GM21515 (cell line): ENCODE data around the gene TENM3.

Experiments used
- ATAC-seq: cut with Tn5 transposase; IDR thresholded peaks from one replicate; pipeline ENCODE4 v1.9.1; 2021; ENCODE audit not compliant: unreplicated experiment

TENM3 gene

DNA sequence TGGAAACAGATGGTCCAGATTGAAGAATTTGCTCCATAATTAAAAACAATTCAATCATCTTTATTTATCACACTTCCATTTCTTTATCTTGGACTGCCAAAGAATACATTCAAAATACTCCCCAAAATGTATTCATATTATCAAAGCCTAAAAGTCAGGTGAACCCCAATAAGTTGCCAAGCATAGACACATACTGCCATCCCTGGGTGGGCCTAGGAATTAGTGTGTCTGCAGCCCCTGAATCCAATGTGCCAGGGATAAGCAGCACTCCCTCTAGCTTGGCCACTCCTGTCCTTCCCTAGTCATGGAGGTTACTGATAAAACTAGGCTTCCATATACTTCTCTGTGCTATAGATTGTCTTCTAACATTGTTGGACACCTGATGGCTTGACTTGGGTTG lies 199.9 kb downstream of the TENM3 start:
- ATAC-seq: no peak

GRCh38 chr4:182447767-182448280 lies 204.6 kb downstream of the TENM3 start:
- no peak for ATAC-seq

GRCh38 chr4:182448281-182449151 lies 205.3 kb downstream of the TENM3 start:
- ATAC-seq: peak; percentile 81

- ATAC-seq: no peak
These were observed 206.2 kb downstream of the TENM3 start for GRCh38 chr4:182449186-182449929.

DNA sequence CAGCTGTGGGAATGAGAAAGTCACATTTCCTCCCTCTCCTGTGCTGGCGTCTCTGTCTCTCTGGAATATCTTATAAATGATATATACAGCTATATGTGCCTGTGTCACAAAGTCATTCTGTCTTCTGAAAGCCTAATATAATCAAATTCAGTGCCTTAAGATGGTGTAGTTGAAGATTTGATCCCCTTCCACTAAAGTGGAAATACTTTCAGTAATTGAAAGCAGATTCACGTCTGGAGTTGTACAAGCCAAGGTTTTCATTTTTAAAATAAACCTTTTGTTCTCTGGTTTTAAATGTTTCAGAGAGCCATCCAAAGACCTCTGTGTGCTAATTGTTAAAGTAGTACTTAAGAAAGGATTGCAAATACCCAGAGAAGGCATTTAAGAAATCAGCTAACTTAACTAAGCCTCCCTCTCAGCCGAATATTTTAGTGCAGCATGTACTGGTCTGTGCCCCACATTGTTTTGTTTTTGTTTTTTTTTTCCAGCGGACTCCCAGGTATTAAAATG lies 206.8 kb downstream of the TENM3 start:
- no peak for ATAC-seq

DNA sequence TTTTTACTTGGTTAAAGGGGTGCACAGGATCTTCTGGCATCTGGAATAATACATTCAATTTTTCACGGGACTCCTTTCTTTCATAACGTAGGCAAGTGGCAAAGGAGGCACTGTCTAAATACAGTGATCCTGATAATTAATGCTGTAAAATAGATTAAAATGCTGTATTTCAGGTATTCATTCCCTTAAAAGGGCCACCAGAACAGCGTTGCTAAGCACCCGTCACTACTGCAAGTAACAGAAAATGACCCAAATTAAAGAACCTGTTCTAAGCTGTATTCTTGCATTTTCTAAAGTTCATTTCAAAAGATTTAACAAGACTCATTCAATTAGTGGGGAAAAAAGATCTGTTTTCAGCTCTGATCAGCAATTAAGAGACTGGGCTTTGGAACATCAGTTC lies 208.2 kb downstream of the TENM3 start:
- ATAC-seq: no peak

DNA sequence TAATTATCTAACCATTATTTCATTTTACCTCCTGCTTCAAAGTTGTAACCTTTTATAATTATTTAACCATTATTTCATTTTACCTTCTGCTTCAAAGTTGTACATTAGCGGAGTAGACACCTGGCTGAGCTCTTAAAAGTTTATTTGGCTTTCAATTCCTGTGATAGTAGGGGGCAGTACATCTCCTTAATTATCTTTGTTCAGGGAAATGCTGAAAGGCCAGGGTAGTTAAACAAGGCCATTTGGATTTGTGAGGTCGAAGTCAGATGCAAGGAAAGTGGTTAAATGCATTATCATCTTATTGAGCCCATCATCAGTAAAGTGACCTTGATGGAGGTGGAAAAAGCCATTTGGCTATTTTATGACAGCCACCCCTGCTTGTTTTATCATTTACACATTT lies 210.6 kb downstream of the TENM3 start:
- no peak for ATAC-seq

- no peak for ATAC-seq
These were observed 211.3 kb downstream of the TENM3 start for GRCh38 chr4:182454440-182455013.

DNA sequence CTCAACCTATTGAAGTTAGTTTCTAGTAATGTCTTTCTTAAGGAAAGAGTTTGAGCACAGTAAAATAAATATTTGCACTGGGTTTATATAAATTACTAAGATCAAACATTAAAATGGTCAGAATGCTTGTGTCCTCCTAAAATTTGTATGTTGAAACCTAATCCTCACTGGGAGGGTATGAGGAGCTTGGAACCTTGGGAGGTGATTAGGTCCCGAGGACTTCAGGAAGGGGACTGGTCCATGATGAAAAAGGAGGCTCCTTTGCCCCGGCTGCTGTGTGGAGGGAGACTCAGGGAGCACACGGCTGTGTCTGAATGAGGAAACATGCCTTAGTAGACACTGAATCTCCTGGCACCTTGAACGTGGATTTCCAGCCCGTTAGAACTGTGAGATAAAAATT lies 221.9 kb downstream of the TENM3 start:
- no peak for ATAC-seq

DNA sequence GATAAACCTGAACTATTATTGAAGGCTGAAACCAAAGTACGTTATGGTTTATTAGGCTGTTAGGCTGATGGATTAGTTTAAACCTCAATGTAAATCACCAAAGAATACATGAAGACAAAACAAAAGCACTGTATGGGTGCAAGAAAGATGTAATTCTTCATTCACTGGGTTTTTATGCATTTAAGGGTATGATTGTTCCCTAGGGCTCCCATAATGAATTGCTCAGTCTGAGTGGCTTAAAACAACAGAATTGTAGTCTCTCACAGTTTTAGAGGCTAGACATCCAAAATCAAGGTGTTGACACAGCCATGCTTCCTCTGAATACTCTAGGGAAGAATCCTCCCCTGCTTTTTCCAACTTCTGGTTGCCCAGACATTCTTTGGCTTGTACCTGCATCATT lies 222.8 kb downstream of the TENM3 start:
- ATAC-seq: no peak

- no peak for ATAC-seq
These were observed 227.0 kb downstream of the TENM3 start for GRCh38 chr4:182470215-182470614.

GRCh38 chr4:182475539-182475938 lies 232.3 kb downstream of the TENM3 start:
- ATAC-seq: no peak

- ATAC-seq: peak; percentile 81
These were observed 235.3 kb downstream of the TENM3 start for GRCh38 chr4:182478475-182478874.

DNA sequence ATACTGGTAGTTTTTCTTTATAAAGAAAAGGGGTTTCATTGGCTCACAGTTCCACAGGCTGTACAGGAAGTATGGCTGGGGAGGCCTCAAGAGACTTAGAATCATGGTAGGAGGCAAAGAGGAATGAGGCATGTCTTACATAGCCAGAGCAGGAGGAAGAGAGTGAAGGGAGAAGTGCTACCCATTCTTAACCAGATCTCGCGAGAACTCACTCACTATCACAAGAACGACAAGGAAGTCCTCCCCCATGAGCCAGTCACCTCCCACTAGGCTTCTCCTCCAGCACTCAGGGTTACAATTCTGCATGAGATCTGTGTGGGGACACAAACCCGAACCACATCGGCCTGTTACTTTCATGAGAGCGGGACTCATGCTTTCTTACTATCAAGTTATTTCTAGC lies 240.5 kb downstream of the TENM3 start:
- no peak for ATAC-seq

DNA sequence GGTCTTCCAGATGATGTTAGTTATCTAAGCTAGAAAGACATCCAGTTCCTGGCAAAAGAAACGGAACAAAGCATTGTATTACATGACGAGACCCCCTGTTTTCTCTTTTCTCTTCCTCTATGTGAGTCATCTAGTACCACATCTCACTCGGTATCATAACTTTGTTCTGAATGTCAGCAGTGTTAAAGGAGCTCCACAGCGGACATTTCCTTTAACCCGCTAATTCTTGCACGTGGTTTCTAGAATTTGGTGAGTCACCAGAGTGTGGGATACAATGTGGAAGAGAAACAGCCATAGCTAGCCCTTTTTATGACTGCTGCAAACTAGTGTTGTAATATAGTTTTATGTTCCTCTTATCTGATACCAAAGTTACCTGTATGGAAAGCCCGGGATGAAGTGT lies 243.7 kb downstream of the TENM3 start:
- ATAC-seq: no peak

DNA sequence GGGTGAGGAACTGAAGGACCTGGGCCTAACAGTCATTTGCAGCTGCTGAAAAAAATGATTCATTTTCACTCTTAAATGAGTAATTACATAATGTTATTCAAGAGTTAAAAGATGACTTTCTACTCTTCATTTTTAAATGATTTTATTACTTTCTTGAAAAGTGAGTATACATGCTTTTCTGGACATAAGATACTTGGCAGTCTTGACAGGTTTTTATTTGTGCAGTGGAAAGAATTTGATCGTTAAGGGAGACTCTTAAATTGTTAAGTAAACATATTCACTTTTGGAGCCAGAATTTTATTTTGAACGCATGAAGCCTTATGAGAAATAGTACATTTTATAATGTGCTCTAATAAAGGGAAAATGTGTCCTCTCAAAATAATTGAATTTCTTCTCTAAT lies 245.7 kb downstream of the TENM3 start:
- ATAC-seq: no peak

- no peak for ATAC-seq
These were observed 246.4 kb downstream of the TENM3 start for GRCh38 chr4:182489607-182490006.

DNA sequence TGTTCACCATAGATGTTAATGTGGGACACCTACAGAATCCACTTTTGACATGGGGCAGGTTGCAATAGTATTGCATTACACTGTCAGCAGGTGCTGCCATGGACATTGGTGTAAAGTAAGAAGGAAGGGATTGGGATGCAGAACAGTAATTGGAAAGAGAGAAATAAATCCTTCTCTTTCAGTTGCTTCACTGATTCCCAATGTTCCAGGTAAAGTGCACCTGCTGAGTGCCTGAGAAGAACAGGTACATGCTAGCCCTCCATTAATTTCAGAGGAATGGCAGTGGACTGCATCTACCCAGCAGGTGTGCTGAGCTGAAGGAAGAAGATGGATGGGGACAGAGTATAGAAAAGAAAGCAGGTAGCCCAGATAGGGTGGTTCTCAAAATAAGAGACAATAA lies 248.5 kb downstream of the TENM3 start:
- ATAC-seq: peak; percentile 25

DNA sequence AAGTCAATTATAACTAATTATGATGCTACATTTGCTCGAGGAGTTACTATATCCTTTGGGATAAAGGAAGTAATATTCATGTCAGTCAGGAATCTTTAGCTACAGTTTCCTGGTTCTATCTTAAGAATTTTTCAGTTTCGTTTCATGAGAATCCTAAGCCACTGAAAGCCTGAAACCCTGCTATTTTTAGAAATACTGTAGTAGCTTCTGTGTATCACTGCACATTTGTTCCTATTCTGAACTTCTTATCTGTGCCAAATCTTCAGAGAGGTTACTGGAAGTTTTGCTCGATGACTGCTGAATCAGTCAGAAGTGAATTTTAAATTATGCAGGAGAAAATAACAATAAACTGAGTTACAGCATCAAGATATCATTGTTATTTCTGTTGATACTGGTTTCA lies 249.2 kb downstream of the TENM3 start:
- peak; percentile 54 for ATAC-seq

GRCh38 chr4:182493377-182493776 lies 250.2 kb downstream of the TENM3 start:
- ATAC-seq: no peak

GRCh38 chr4:182494103-182494502 lies 250.9 kb downstream of the TENM3 start:
- ATAC-seq: peak; percentile 56

- ATAC-seq: no peak
These were observed 251.8 kb downstream of the TENM3 start for GRCh38 chr4:182495031-182495430.
